ENCODE measurements around the gene SEMA3G. TPM values are rescaled to one million over a fixed set of nuclear protein-coding genes. Genes with fewer than 3 reads are reported as not detected.

SEMA3G gene
- polyA plus RNA-seq, 1 donor from 2014 or later = not detected

DNA sequence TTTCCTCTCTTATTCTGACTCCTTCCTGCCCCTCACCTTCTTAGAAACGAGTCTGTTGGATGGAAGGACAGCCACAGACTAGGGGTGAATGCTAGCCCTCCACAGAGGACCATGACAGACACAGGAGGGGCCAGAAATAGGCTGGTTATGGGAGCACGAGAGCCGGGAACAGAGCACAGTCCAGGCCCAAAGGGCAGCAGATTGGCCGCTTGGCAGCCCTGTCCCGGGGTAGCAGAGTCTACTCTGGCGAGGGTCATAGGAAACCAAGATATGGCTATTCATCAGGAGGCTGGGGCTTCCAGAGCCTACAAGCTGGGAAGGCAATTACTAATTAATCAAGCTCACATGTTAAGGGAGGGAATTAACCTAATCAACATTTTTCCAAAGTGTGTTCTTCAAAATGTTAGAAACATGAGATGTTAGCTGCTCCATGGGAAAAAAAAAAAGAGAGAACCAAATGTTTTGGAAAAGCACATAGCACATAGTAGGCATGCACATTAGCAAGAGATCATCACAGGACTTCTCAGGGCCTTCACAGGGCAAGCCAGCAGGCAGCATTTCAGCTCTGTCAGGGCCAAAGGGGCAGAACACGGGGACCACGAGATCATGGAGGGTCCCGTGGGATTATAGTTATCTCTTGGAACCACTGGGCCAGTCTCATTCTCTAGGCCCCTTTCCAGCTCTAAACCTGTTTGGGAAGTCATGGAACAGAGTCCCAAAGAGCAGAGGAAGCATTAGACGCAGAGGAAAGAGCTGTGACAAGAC, 13.3 kb downstream of the SEMA3G start:
- Histone ChIP-seq H3K9me3 (ENCODE audit: low read length) (no peaks in the 10 kb centered on the region), H3K79me2 (replicated peaks; ENCODE audit: insufficient read depth, low read length) (no peaks in the 10 kb centered on the region), H4K20me1 (ENCODE audit: insufficient read depth) (no peaks in the 10 kb centered on the region), H3K36me3 (ENCODE audit: insufficient read depth, low read length) (no peaks in the 10 kb centered on the region), H3K27me3 (ENCODE audit: insufficient read depth, low read depth, low read length) (no peaks in the 10 kb centered on the region), H3K4me2 (ENCODE audit: low read length) (no peak overlapping the region), H3K4me3 (ENCODE audit: low read length) (no peak overlapping the region), H3K27ac (ENCODE audit: low read length) (no peak overlapping the region), H3K9me2 (ENCODE audit: insufficient read depth, low read length) (no peaks in the 10 kb centered on the region), H2AFZ (ENCODE audit: low read depth, low read length) (no peak overlapping the region), H3K9ac (ENCODE audit: low read length) (no peak overlapping the region), H3F3A (ENCODE audit: insufficient read depth, low read length, poor library complexity, severe bottlenecking) (no peaks in the 10 kb centered on the region)
- TF ChIP-seq RAD21 (conservative IDR thresholded peaks at IDR 0.05) (no peak), MXI1 (conservative IDR thresholded peaks at IDR 0.05; ENCODE audit: poor library complexity, severe bottlenecking) (no peak), TAF1 (IDR thresholded peaks at IDR 0.05; ENCODE audit: low read depth) (no peak), POLR2AphosphoS5 (IDR thresholded peaks at IDR 0.05) (no peak), EP300 (conservative IDR thresholded peaks at IDR 0.05; ENCODE audit: poor library complexity, severe bottlenecking) (no peak), SMC3 (conservative IDR thresholded peaks at IDR 0.05; ENCODE audit: poor library complexity) (no peak), EZH2 (IDR thresholded peaks at IDR 0.05; ENCODE audit: borderline replicate concordance, insufficient read depth, low read length, poor library complexity, severe bottlenecking) (no peak)
- TF ChIP-seq, protein P1, sequence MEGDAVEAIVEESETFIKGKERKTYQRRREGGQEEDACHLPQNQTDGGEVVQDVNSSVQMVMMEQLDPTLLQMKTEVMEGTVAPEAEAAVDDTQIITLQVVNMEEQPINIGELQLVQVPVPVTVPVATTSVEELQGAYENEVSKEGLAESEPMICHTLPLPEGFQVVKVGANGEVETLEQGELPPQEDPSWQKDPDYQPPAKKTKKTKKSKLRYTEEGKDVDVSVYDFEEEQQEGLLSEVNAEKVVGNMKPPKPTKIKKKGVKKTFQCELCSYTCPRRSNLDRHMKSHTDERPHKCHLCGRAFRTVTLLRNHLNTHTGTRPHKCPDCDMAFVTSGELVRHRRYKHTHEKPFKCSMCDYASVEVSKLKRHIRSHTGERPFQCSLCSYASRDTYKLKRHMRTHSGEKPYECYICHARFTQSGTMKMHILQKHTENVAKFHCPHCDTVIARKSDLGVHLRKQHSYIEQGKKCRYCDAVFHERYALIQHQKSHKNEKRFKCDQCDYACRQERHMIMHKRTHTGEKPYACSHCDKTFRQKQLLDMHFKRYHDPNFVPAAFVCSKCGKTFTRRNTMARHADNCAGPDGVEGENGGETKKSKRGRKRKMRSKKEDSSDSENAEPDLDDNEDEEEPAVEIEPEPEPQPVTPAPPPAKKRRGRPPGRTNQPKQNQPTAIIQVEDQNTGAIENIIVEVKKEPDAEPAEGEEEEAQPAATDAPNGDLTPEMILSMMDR (IDR thresholded peaks at IDR 0.05; ENCODE audit: poor library complexity, severe bottlenecking) = no peak
- TF ChIP-seq, protein P2, sequence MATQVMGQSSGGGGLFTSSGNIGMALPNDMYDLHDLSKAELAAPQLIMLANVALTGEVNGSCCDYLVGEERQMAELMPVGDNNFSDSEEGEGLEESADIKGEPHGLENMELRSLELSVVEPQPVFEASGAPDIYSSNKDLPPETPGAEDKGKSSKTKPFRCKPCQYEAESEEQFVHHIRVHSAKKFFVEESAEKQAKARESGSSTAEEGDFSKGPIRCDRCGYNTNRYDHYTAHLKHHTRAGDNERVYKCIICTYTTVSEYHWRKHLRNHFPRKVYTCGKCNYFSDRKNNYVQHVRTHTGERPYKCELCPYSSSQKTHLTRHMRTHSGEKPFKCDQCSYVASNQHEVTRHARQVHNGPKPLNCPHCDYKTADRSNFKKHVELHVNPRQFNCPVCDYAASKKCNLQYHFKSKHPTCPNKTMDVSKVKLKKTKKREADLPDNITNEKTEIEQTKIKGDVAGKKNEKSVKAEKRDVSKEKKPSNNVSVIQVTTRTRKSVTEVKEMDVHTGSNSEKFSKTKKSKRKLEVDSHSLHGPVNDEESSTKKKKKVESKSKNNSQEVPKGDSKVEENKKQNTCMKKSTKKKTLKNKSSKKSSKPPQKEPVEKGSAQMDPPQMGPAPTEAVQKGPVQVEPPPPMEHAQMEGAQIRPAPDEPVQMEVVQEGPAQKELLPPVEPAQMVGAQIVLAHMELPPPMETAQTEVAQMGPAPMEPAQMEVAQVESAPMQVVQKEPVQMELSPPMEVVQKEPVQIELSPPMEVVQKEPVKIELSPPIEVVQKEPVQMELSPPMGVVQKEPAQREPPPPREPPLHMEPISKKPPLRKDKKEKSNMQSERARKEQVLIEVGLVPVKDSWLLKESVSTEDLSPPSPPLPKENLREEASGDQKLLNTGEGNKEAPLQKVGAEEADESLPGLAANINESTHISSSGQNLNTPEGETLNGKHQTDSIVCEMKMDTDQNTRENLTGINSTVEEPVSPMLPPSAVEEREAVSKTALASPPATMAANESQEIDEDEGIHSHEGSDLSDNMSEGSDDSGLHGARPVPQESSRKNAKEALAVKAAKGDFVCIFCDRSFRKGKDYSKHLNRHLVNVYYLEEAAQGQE (IDR thresholded peaks at IDR 0.05; ENCODE audit: borderline replicate concordance) = no peak

DNA sequence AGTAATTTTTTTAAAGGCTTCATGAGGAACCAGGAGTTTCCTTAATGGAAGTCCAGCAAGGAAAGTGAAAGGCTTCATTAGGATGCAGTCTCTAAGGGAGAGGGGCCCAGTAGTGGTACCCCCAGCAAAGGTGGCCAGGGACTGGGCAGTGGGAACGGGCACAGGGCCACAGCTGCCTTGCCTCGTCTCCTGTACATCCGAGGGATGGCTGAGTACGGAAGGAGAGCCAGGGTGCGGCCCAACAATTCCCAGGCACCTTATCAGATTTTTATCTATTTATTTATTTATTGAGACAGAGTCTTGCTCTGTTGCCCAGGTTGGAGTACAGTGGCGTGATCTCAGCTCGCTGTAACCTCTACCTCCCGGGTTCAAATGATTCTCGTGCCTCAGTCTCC, 14.5 kb downstream of the SEMA3G start:
- Histone ChIP-seq H3K79me2 (replicated peaks; ENCODE audit: insufficient read depth, low read length) (no peaks in the 10 kb centered on the region), H3K4me3 (ENCODE audit: low read length) (no peak overlapping the region), H3K9ac (ENCODE audit: low read length) (no peak overlapping the region), H3K36me3 (ENCODE audit: insufficient read depth, low read length) (no peaks in the 10 kb centered on the region), H3K27ac (ENCODE audit: low read length) (no peak overlapping the region), H2AFZ (ENCODE audit: low read depth, low read length) (no peak overlapping the region), H3F3A (ENCODE audit: insufficient read depth, low read length, poor library complexity, severe bottlenecking) (no peaks in the 10 kb centered on the region), H3K27me3 (ENCODE audit: insufficient read depth, low read depth, low read length) (no peaks in the 10 kb centered on the region), H4K20me1 (ENCODE audit: insufficient read depth) (no peaks in the 10 kb centered on the region), H3K9me2 (ENCODE audit: insufficient read depth, low read length) (no peaks in the 10 kb centered on the region), H3K4me2 (ENCODE audit: low read length) (no peak overlapping the region), H3K9me3 (ENCODE audit: low read length) (no peaks in the 10 kb centered on the region)
- no peak for TF ChIP-seq RAD21 (conservative IDR thresholded peaks at IDR 0.05)
- TF ChIP-seq POLR2AphosphoS5 (IDR thresholded peaks at IDR 0.05) = no peak
- TF ChIP-seq TAF1 (IDR thresholded peaks at IDR 0.05; ENCODE audit: low read depth) = no peak
- no peak for TF ChIP-seq MXI1 (conservative IDR thresholded peaks at IDR 0.05; ENCODE audit: poor library complexity, severe bottlenecking)
- no peak for TF ChIP-seq EZH2 (IDR thresholded peaks at IDR 0.05; ENCODE audit: borderline replicate concordance, insufficient read depth, low read length, poor library complexity, severe bottlenecking)
- TF ChIP-seq EP300 (conservative IDR thresholded peaks at IDR 0.05; ENCODE audit: poor library complexity, severe bottlenecking) = no peak
- TF ChIP-seq, protein P1 (IDR thresholded peaks at IDR 0.05; ENCODE audit: poor library complexity, severe bottlenecking) = no peak

Measured in neural cell (in vitro differentiated cells).